Upper lobe of left lung (tissue), 6 donors: Measurements from ENCODE around the gene KCNIP1. TPM values are rescaled to one million over a fixed set of nuclear protein-coding genes. Genes with fewer than 3 reads are reported as not detected.

ENCODE experiments used
- ATAC-seq, 2 donors: fragments of 200-7000 bp; cut with Tn5 transposase; one replicate each; pipeline ENCODE4 v1.9.1; 2022; ENCODE audit warnings: mild to moderate bottlenecking in 2 of 2, moderate library complexity in 2 of 2; ENCODE audit not compliant: low FRiP score in 2 of 2
- DNase-seq, 2 donors: peaks; one replicate each; pipeline ENCODE4 v3.0.0-alpha.2; 2019 to 2020
- H3K27ac ChIP-seq, 4 donors: fragments of 200-600 bp; sonication (generic); one replicate each; pipeline ENCODE4 v1.5.1; 2016 to 2019
- H3K27me3 ChIP-seq, 4 donors: fragments of 200-600 bp; sonication (generic); one replicate each; pipeline ENCODE4 v1.5.1; 2017 to 2019
- H3K36me3 ChIP-seq, 4 donors: fragments of 200-600 bp; sonication (generic); one replicate each; pipeline ENCODE4 v1.5.1; 2016 to 2019
- H3K4me1 ChIP-seq, 4 donors: fragments of 200-600 bp; sonication (generic); one replicate each; pipeline ENCODE4 v1.5.1; 2018 to 2019
- H3K4me3 ChIP-seq, 4 donors: fragments of 200-600 bp; sonication (generic); one replicate each; pipeline ENCODE4 v1.5.1; 2017 to 2019; ENCODE audit warnings: mild to moderate bottlenecking in 2 of 4, moderate library complexity in 1 of 4
- H3K9me3 ChIP-seq, 4 donors: fragments of 200-600 bp; sonication (generic); one replicate each; pipeline ENCODE4 v1.5.1; 2018 to 2019
- EP300 ChIP-seq, 4 donors: sonication (generic); formaldehyde crosslinking; IDR thresholded peaks; one replicate each; pipeline ENCODE4 v1.5.1; 2017; ENCODE audit warnings: antibody characterized with exemption in 4 of 4, control low read depth in 2 of 4
- POLR2A ChIP-seq, 4 donors: fragments of 450-650 bp; IDR thresholded peaks; one replicate each; pipeline ENCODE4 v1.5.1; 2016 to 2017; ENCODE audit warnings: antibody characterized with exemption in 4 of 4, mild to moderate bottlenecking in 2 of 4
- POLR2AphosphoS5 ChIP-seq, 2 donors: sonication (generic); formaldehyde crosslinking; IDR thresholded peaks; one replicate each; pipeline ENCODE4 v1.5.1; 2017; ENCODE audit warnings: antibody characterized with exemption in 2 of 2
- WGBS, 2 donors: methylation state at CpG; one replicate each; pipeline ENCODE4 v1.1.5; 2017 to 2018; 5-methylcytosine and 5-hydroxymethylcytosine counted together
- total RNA-seq, 6 donors: library from RNA; depleted of rRNA in 4 of 6; stranded (reverse); fragments of >200 nt in 4 of 6; gene quantifications; one replicate each; pipeline versions ENCODE4 v1.1.0 to v1.2.1, GENCODE V29; 2016 to 2021
- TF ChIP-seq, protein P1 (sequence below), 6 experiments: fragments of 450-650 bp in 4 of 6; fragments of 200-600 bp in 2 of 6; sonication (generic) in 2 of 6; IDR thresholded peaks; one replicate each; pipeline ENCODE4 v1.5.1; 2016 to 2019; ENCODE audit warnings: antibody characterized with exemption in 6 of 6
- donor health status: DM: no; HTN: no; CAD: no; lungs with moderate emphysema.
- donor health status: DM: no; HTN: yes; CAD: no; lungs with severe emphysema.

The KCNIP1 gene
- total RNA-seq, 6 donors from 2014 or later, result 1.9 to 3.3 (median 2.9) TPM; not detected in 1

GRCh38 chr5:170466988-170467707 is 36.7 kb upstream of the KCNIP1 start:
- Histone ChIP-seq H3K4me3 (no peak overlapping the region), H3K27me3 (no peaks in the 10 kb centered on the region), H3K9me3 (no peaks in the 10 kb centered on the region), H3K4me1 (no peaks in the 10 kb centered on the region), H3K36me3 (no peaks in the 10 kb centered on the region), H3K27ac (no peak overlapping the region)
- TF ChIP-seq, protein P1, sequence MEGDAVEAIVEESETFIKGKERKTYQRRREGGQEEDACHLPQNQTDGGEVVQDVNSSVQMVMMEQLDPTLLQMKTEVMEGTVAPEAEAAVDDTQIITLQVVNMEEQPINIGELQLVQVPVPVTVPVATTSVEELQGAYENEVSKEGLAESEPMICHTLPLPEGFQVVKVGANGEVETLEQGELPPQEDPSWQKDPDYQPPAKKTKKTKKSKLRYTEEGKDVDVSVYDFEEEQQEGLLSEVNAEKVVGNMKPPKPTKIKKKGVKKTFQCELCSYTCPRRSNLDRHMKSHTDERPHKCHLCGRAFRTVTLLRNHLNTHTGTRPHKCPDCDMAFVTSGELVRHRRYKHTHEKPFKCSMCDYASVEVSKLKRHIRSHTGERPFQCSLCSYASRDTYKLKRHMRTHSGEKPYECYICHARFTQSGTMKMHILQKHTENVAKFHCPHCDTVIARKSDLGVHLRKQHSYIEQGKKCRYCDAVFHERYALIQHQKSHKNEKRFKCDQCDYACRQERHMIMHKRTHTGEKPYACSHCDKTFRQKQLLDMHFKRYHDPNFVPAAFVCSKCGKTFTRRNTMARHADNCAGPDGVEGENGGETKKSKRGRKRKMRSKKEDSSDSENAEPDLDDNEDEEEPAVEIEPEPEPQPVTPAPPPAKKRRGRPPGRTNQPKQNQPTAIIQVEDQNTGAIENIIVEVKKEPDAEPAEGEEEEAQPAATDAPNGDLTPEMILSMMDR (IDR thresholded peaks at IDR 0.05), result no peak
- TF ChIP-seq EP300 (IDR thresholded peaks at IDR 0.05), result peak in 1 of 4 donors; percentile 20
- no peak for TF ChIP-seq POLR2A (IDR thresholded peaks at IDR 0.05)
- WGBS, 2 donors, result 69 to 77% methylated on average over 13 of the region's 13 CpGs
- peak; percentile 27 to 83 for ATAC-seq
- peak in 1 of 2 donors; percentile 59 for DNase-seq

GRCh38 chr5:170468633-170469285 is 35.1 kb upstream of the KCNIP1 start:
- no peak for ATAC-seq
- no peak overlapping the region for H3K4me3 ChIP-seq

DNA sequence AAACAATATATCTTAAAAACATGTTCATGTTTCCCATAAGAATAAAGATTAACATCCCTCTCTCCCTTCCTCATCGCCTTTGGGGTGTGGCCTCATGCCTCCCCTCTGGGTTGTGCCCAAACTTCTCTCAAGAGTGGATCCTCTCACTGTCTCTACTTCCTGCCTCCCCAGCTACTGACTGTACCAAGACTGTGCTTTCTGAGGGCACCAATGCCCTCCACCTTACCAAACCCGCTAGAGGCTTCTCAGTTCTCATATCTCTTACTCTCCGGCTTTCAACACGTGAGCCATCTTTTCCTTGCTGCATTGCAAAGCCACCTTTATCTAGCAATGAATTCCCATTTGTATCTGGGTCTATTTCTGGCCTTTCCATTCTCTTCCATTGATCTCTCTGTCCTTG is 34.4 kb upstream of the KCNIP1 start:
- Histone ChIP-seq H3K27ac (no peak overlapping the region), H3K36me3 (no peaks in the 10 kb centered on the region), H3K9me3 (no peaks in the 10 kb centered on the region), H3K27me3 (no peaks in the 10 kb centered on the region), H3K4me1 (no peaks in the 10 kb centered on the region), H3K4me3 (no peak overlapping the region)
- WGBS, 2 donors, result 89 to 90% methylated on average over 4 of the region's 4 CpGs
- no peak for DNase-seq
- no peak for TF ChIP-seq EP300 (IDR thresholded peaks at IDR 0.05)
- TF ChIP-seq POLR2AphosphoS5 (IDR thresholded peaks at IDR 0.05), result no peak
- TF ChIP-seq, protein P1 (IDR thresholded peaks at IDR 0.05), result no peak
- no peak for TF ChIP-seq POLR2A (IDR thresholded peaks at IDR 0.05)
- ATAC-seq, result no peak

More at GRCh38 chr5:170468633-170469285, 35.1 kb upstream of the KCNIP1 start:
- Histone ChIP-seq H3K27ac (no peak overlapping the region), H3K27me3 (no peaks in the 10 kb centered on the region), H3K4me1 (no peaks in the 10 kb centered on the region), H3K9me3 (no peaks in the 10 kb centered on the region), H3K36me3 (no peaks in the 10 kb centered on the region)
- WGBS, 2 donors, result 88 to 95% methylated on average over 7 of the region's 7 CpGs
- TF ChIP-seq EP300 (IDR thresholded peaks at IDR 0.05), result no peak
- TF ChIP-seq, protein P1 (IDR thresholded peaks at IDR 0.05), result no peak
- TF ChIP-seq POLR2A (IDR thresholded peaks at IDR 0.05), result no peak
- no peak for TF ChIP-seq POLR2AphosphoS5 (IDR thresholded peaks at IDR 0.05)
- DNase-seq, result no peak

GRCh38 chr5:170470275-170470674 is 33.5 kb upstream of the KCNIP1 start:
- 72 to 84% methylated on average over 4 of the region's 4 CpGs for WGBS, 2 donors
- Histone ChIP-seq H3K4me1 (no peaks in the 10 kb centered on the region), H3K9me3 (no peaks in the 10 kb centered on the region), H3K36me3 (no peaks in the 10 kb centered on the region), H3K27me3 (no peaks in the 10 kb centered on the region), H3K27ac (no peak overlapping the region), H3K4me3 (no peak overlapping the region)
- DNase-seq (no peak), ATAC-seq (no peak)
- TF ChIP-seq EP300 (IDR thresholded peaks at IDR 0.05), result no peak
- TF ChIP-seq POLR2AphosphoS5 (IDR thresholded peaks at IDR 0.05), result no peak
- TF ChIP-seq POLR2A (IDR thresholded peaks at IDR 0.05), result no peak
- TF ChIP-seq, protein P1 (IDR thresholded peaks at IDR 0.05), result no peak
